GM12878 (cell line): ENCODE measurements around the gene GPRIN1. TPM values are rescaled to one million over a fixed set of nuclear protein-coding genes. Genes with fewer than 3 reads are reported as not detected.

Source experiments
- ATAC-seq: fragments of 200-7000 bp; cut with Tn5 transposase; 3 replicates; pipeline ENCODE4 v1.9.1; 2020; ENCODE audit warnings: mild to moderate bottlenecking, moderate library complexity
- BruUV-seq: library from RNA; stranded (reverse); fragments of 400-500 nt; replicated peaks from 2 replicates; lab custom pipeline; 2021; lab: Mats Ljungman, UMichigan
- CTCF ChIA-PET: fragments of 300-600 bp; sonication (Branson Sonifier 250); formaldehyde crosslinking; extraction: SDS; loops from one replicate; lab custom pipeline; 2021; ENCODE audit warnings: inconsistent platforms; lab: Yijun Ruan, JAX
- POLR2A ChIA-PET: fragments of 350-600 bp; formaldehyde crosslinking; extraction: SDS; loops from one replicate; lab custom pipeline; 2021; ENCODE audit warnings: inconsistent platforms; lab: Charles Lee
- RAD21 ChIA-PET: fragments of 300-600 bp; sonication (Branson Sonifier 250); formaldehyde crosslinking; loops from one replicate; lab custom pipeline; 2023; ENCODE audit warnings: antibody characterized with exemption; ENCODE audit not compliant: unreplicated experiment; lab: Charles Lee
- SMC1A ChIA-PET: fragments of 300-600 bp; sonication (Branson Sonifier 250); formaldehyde crosslinking; loops from one replicate; lab custom pipeline; 2023; ENCODE audit not compliant: unreplicated experiment, uncharacterized antibody; lab: Charles Lee
- DNase-seq: peaks from one replicate; pipeline ENCODE4 v3.0.0-alpha.2; 2011; ENCODE audit warnings: low read depth, low spot score
- FAIRE-seq: peaks from 3 replicates; lab custom pipeline; 2011; peaks lifted over from hg19 to GRCh38; lab: Jason Lieb, UNC
- H2AFZ ChIP-seq: 2 replicates; pipeline ENCODE4 v1.6.0; 2011; ENCODE audit warnings: low read depth, low read length, control low read depth; ENCODE audit not compliant: control insufficient read depth
- H3K27ac ChIP-seq: 2 replicates; pipeline ENCODE4 v1.5.1; 2011; ENCODE audit warnings: control low read depth; ENCODE audit not compliant: control insufficient read depth, insufficient read depth
- H3K27me3 ChIP-seq, 2 experiments: replicated peaks in 1 of 2; 2 replicates each; pipeline versions ENCODE4 v1.6.0 to v1.6.1; 2011; ENCODE audit warnings: low read length in 1 of 2; ENCODE audit not compliant: control insufficient read depth in 2 of 2, insufficient read depth in 2 of 2
- H3K36me3 ChIP-seq, 2 experiments: 2 replicates each; pipeline ENCODE4 v1.5.1; 2011; ENCODE audit warnings: low read length in 1 of 2; ENCODE audit not compliant: control insufficient read depth in 2 of 2, insufficient read depth in 2 of 2
- H3K4me1 ChIP-seq: 2 replicates; pipeline ENCODE4 v1.6.1; 2011; ENCODE audit warnings: mild to moderate bottlenecking, low read length, moderate library complexity, mixed read lengths; ENCODE audit not compliant: control insufficient read depth, insufficient read depth
- H3K4me2 ChIP-seq: 2 replicates; pipeline ENCODE4 v1.6.0; 2011; ENCODE audit warnings: control low read depth; ENCODE audit not compliant: control insufficient read depth, insufficient read depth
- H3K4me3 ChIP-seq: fragments of 200-600 bp; sonication (generic); 2 replicates; pipeline ENCODE4 v1.5.1; 2016
- H3K79me2 ChIP-seq: 2 replicates; pipeline ENCODE4 v1.6.0; 2011; ENCODE audit warnings: low read length; ENCODE audit not compliant: control insufficient read depth, insufficient read depth
- H3K9ac ChIP-seq: 2 replicates; pipeline ENCODE4 v1.8.0; 2011; ENCODE audit warnings: low read length, control low read depth, mixed read lengths; ENCODE audit not compliant: control insufficient read depth, insufficient read depth
- H3K9me3 ChIP-seq: replicated peaks from 3 replicates; pipeline ENCODE4 v1.5.1; 2011; ENCODE audit warnings: mild to moderate bottlenecking, low read length; ENCODE audit not compliant: control insufficient read depth, insufficient read depth
- H4K20me1 ChIP-seq: 2 replicates; pipeline ENCODE4 v1.6.0; 2011; ENCODE audit not compliant: control insufficient read depth, insufficient read depth
- CEBPB ChIP-seq, 2 experiments: fragments of 150-350 bp in 1 of 2; IDR thresholded peaks; 2 replicates each; pipeline ENCODE4 v1.6.1; 2012 to 2014; ENCODE audit warnings: low read depth in 2 of 2, low read length in 2 of 2, borderline replicate concordance in 1 of 2, inconsistent platforms in 1 of 2
- MEF2A ChIP-seq: IDR thresholded peaks from 2 replicates; pipeline ENCODE4 v1.6.1; 2011; ENCODE audit warnings: low read depth, mild to moderate bottlenecking, low read length, moderate library complexity; ENCODE audit not compliant: insufficient read depth
- NFYB ChIP-seq: IDR thresholded peaks from 2 replicates; pipeline ENCODE4 v1.6.1; 2011; ENCODE audit warnings: low read depth, mild to moderate bottlenecking, low read length, improper control_type of control experiment, moderate library complexity; ENCODE audit not compliant: insufficient read depth
- SPI1 ChIP-seq: IDR thresholded peaks from 2 replicates; pipeline ENCODE4 v1.6.1; 2011; ENCODE audit warnings: low read depth, mild to moderate bottlenecking, low read length, moderate library complexity, borderline replicate concordance; ENCODE audit not compliant: insufficient read depth
- YBX1 ChIP-seq: fragments of 450-650 bp; IDR thresholded peaks from 2 replicates; pipeline ENCODE4 v1.6.1; 2016; ENCODE audit warnings: antibody characterized with exemption
- WGBS: methylation state at CpG from one replicate; pipeline ENCODE4 v1.1.6; 2016; ENCODE audit warnings: low lambda C conversion rate; ENCODE audit not compliant: insufficient replicate concordance, insufficient coverage; ENCODE audit errors: missing lambda C conversion rate; 5-methylcytosine and 5-hydroxymethylcytosine counted together
- in situ Hi-C: fragments of 300-500 bp; cut with MboI; formaldehyde crosslinking; loops from 9 replicates; pipeline ENCODE4 v1.14.3; 2018; ENCODE audit warnings: mixed read lengths
- intact Hi-C: fragments of 100-400 bp; cut with micrococcal nuclease; formaldehyde crosslinking; loops from one replicate; pipeline ENCODE4 v1.14.2; 2022; ENCODE audit not compliant: unreplicated experiment
- polyA plus RNA-seq, 11 experiments: library from polyadenylated mRNA; depleted of rRNA in 4 of 11; unstranded in 6 of 11; stranded (reverse) in 5 of 11; fragments of >200 nt; fragmentation: Nextera tagmentation in 4 of 11; fragmentation: Illumina TruSeq in 1 of 11; extraction: Ambion mirVana in 4 of 11; extraction: Trizol in 1 of 11; gene quantifications; 1 replicate in 1 of 11; 2 replicates in 10 of 11; pipeline versions ENCODE4 v1.2.1 to v1.2.3, GENCODE V29; 2011 to 2016; ENCODE audit warnings: inconsistent platforms in 2 of 11, missing spikeins in 2 of 11, low read depth in 1 of 11
- total RNA-seq, 4 experiments: library from RNA; depleted of rRNA in 3 of 4; stranded (reverse); fragments of >200 nt in 3 of 4; fragmentation: Illumina TruSeq in 1 of 4; extraction: Trizol in 1 of 4; gene quantifications; 2 replicates each; pipeline versions ENCODE4 v1.2.1 to v1.2.3, GENCODE V29; 2013 to 2021
- TF ChIP-seq, protein P1 (sequence below): IDR thresholded peaks from 2 replicates; pipeline ENCODE4 v1.6.1; 2011; ENCODE audit warnings: borderline replicate concordance, low read depth, mild to moderate bottlenecking, moderate library complexity, mixed read lengths, low read length; ENCODE audit not compliant: insufficient read depth; ENCODE audit errors: extremely low read length

Gene GPRIN1
- total and polyA plus RNA-seq, 10 of the 15 experiments (the other 5 are each of a cell fraction or from before 2014, with no cell fraction given), result 0.52 to 16.3 (median 4.5) TPM

DNA sequence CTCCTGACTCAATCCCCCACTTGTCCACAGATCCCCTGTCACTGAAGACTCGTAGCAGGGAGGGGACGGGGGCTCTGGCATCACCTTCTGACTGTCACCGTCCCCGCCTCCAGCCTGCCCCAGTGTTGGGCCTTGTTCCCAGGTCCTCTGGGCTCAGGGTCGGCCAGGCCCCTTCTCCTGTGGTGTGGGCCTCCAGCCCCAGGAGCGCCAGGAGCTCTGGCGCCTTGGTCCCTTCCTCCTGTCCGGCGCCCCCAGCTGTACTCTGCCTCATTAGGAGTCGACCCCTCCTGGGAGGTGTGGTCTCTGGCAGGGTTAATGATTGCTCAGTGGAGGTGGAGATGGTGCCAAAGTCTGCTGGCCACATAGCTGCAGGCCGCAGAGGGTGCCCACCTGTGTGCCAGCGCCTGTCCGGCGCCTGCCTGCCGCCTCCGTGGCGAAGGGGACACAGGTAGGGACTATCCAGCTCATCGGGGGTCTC, 61.0 kb downstream of the GPRIN1 start, which contains the start of gene CDHR2:
Gene CDHR2, plus strand, starts transcription at position 376 of the 478 bp plus-strand sequence. CDS start 16,011 bp downstream, outside the sequence.
- no peaks in the 10 kb centered on the region for H3K79me2 ChIP-seq
- H3K27me3 ChIP-seq, result peaks cover 0 to 2% of the 10 kb centered on the region in 2 experiments; a peak in 2 of 4 replicates
- H2AFZ ChIP-seq, result no peak within 1 kb of the TSS
- TF ChIP-seq, protein P1, sequence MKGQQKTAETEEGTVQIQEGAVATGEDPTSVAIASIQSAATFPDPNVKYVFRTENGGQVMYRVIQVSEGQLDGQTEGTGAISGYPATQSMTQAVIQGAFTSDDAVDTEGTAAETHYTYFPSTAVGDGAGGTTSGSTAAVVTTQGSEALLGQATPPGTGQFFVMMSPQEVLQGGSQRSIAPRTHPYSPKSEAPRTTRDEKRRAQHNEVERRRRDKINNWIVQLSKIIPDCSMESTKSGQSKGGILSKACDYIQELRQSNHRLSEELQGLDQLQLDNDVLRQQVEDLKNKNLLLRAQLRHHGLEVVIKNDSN, result no peak
- TF ChIP-seq CEBPB (IDR thresholded peaks at IDR 0.05; ENCODE audit: borderline replicate concordance in 1 of 2, low read depth in 2 of 2, low read length in 2 of 2) (no peak), SPI1 (no peak), NFYB (no peak), MEF2A (no peak), YBX1 (no peak)
- peaks cover 6% of the 10 kb centered on the region; the same call in 1 of the 2 replicates for H3K4me1 ChIP-seq
- BruUV-seq, result no TSS peak
- no peak within 1 kb of the TSS for H3K27ac ChIP-seq
- H3K9me3 ChIP-seq, result no peaks in the 10 kb centered on the region
- H3K36me3 ChIP-seq, result no peaks in the 10 kb centered on the region
- 73% methylated on average over 18 of the region's 18 CpGs for WGBS
- SMC1A ChIA-PET, result no interaction called here
- no peak within 1 kb of the TSS for H3K9ac ChIP-seq
- no peaks in the 10 kb centered on the region for H4K20me1 ChIP-seq
- H3K4me3 ChIP-seq, result no peak within 1 kb of the TSS
- in situ Hi-C loops, result no loop called here
- CTCF ChIA-PET, result interaction anchor here (1.1 kb wide), 1 partner anchor 112 kb away, joined by 4 read pairs; no protein-coding TSS in a partner anchor
- H3K4me2 ChIP-seq, result no peak within 1 kb of the TSS
- POLR2A ChIA-PET, result no interaction called here
- ATAC-seq (no peak), FAIRE-seq (no peak), DNase-seq (no peak)
- intact Hi-C loops, result no loop called here
- RAD21 ChIA-PET, result no interaction called here
